Measurements from ENCODE around the gene ADAM17. TPM values are rescaled to one million over a fixed set of nuclear protein-coding genes. Genes with fewer than 3 reads are reported as not detected.
"Not testable (repeated sequence)": the region's sequence is repeated elsewhere in the genome, so short reads cannot be mapped to it uniquely, and the experiment has no call there.

The ADAM17 gene
- total RNA-seq, 1 donor, result 59.2 TPM

DNA sequence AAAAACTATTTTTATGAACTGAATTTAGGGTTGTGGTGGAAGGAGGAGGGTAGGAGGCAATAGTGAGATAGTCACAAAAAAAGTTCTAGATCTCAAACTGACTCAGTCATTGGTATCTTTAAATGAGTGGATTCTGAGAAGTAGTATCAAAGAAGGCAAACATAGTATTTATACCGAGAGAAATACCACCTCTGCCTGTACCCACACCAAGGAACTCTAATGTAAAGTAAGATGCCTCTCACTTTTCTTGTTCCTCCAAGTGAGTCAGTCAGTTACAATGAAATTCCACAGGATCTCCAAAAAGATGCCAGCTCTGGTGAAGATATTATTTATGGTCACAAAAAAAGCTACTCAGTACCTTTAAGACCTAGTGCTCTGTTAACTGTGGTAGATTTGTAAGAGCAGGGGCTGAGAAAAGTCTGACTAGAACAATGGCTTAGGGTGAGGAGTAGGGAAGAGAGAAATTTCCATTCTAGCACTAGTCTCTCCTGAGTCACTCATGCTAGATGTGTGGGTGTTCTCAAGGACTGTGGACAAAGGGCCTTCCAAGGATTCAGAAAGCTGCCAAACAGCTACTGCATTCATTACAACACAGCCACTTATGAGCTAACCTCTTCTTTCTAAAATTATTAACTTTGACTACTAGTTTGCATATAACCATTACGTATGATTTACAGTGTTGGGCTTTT is 38.9 kb upstream of the ADAM17 start:
- TF ChIP-seq, protein P1, sequence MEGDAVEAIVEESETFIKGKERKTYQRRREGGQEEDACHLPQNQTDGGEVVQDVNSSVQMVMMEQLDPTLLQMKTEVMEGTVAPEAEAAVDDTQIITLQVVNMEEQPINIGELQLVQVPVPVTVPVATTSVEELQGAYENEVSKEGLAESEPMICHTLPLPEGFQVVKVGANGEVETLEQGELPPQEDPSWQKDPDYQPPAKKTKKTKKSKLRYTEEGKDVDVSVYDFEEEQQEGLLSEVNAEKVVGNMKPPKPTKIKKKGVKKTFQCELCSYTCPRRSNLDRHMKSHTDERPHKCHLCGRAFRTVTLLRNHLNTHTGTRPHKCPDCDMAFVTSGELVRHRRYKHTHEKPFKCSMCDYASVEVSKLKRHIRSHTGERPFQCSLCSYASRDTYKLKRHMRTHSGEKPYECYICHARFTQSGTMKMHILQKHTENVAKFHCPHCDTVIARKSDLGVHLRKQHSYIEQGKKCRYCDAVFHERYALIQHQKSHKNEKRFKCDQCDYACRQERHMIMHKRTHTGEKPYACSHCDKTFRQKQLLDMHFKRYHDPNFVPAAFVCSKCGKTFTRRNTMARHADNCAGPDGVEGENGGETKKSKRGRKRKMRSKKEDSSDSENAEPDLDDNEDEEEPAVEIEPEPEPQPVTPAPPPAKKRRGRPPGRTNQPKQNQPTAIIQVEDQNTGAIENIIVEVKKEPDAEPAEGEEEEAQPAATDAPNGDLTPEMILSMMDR (IDR thresholded peaks at IDR 0.05; ENCODE audit: insufficient read depth, low read depth, low read length), result no peak
- DNase-seq (ENCODE audit: low read depth), result peak; percentile 76
- no peak overlapping the region for H3K4me3 ChIP-seq (ENCODE audit: low read depth, low read length)

DNA sequence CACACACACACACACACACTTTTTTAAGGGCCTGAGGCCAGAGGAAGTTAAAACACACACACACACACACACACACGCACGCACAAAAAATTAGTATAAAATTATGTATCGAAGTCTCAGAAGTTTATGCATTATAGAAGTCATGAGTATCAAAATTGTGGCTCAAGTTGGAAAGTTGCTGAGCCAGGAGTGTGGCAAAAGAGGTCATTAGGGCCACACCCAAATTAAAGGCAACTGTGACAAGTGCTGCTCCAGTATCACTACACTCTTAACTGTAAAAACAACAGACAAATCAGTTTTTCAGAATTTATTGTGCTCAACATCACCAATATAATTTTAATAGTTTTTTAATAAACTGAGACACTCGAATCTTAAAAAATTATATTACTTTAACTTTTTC is 38.3 kb upstream of the ADAM17 start:
- TF ChIP-seq, protein P1 (IDR thresholded peaks at IDR 0.05; ENCODE audit: insufficient read depth, low read depth, low read length), result no peak
- DNase-seq (ENCODE audit: low read depth), result no peak
- no peak overlapping the region for H3K4me3 ChIP-seq (ENCODE audit: low read depth, low read length)

DNA sequence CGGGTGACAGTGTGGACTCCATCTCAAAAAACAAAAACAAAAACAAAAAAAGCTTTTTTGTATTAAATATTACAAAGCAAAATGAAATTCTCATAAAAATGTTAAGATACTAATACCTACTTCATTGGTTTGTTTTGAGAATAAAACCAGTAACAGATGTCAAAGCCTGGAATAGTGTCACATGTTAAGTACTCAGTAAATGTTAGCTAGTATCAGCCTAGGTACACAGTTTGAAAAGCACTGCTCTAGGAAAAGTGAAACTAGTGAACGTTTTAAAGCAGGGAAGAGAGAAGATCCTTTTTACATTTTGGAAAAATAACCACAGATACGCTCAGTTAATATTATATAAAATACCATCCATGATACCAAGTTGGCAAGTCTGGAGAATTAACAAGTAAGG is 37.1 kb upstream of the ADAM17 start:
- TF ChIP-seq, protein P1 (IDR thresholded peaks at IDR 0.05; ENCODE audit: insufficient read depth, low read depth, low read length), result no peak
- DNase-seq (ENCODE audit: low read depth), result peak; percentile 51
- no peak overlapping the region for H3K4me3 ChIP-seq (ENCODE audit: low read depth, low read length)

DNA sequence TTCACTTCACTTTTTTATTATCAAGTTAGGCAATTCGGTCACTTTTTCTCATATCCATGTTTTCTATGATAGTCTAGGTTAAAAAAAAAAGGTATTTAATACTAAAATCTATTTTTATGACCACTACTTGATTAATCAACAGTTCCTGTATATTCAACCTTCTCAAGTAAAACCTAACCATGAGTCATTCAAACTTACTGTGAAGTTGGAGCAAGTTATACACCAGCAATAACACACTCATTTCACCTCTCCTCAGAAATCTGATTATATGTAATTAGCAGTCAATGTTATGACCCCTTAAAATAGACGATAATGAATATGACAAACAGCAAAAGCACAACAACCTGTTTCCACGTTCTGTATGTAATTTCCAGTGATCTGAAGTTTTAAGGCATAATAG is 35.0 kb upstream of the ADAM17 start:
- DNase-seq (ENCODE audit: low read depth), result no peak
- TF ChIP-seq, protein P1 (IDR thresholded peaks at IDR 0.05; ENCODE audit: insufficient read depth, low read depth, low read length), result no peak
- no peak overlapping the region for H3K4me3 ChIP-seq (ENCODE audit: low read depth, low read length)

DNA sequence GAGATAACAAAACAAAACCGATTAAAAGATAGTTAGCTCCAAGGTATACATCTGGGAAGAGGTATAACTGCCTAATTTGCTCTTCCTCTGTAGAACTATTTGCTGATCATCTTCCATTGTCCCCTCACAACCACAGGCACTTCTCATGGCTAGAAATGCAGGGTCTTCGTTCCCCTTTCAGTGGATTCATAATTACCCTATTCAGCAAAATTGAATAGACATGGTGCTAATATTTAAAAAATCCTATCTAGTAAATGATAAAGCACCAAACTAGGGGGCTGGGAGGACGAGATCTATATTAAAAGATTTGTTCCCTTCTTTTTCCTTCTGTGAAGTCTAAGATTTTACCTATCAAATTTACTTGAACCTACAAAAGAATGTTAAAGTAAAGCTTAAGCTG is 30.8 kb upstream of the ADAM17 start:
- TF ChIP-seq, protein P1 (IDR thresholded peaks at IDR 0.05; ENCODE audit: insufficient read depth, low read depth, low read length), result no peak
- no peak overlapping the region for H3K4me3 ChIP-seq (ENCODE audit: low read depth, low read length)
- DNase-seq (ENCODE audit: low read depth), result no peak

DNA sequence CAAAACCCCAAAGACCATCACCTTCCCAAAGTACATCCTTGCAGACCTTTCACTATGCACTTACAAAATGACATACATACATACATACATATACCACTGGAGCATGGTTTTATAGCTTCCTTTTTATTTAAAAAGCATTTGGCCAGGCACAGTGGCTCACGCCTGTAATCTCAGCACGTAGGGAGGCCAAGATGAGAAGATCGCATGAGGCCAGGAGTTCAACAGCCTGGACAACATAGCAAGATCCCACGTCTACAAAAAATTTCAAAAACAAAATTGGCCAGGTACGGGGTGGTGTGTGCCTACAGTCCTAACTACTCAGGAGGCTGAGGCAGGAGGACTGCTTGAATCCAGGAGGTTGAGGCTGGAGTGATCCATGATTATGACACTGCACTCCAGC is 29.9 kb upstream of the ADAM17 start:
- DNase-seq (ENCODE audit: low read depth), result no peak
- TF ChIP-seq, protein P1 (IDR thresholded peaks at IDR 0.05; ENCODE audit: insufficient read depth, low read depth, low read length), result no peak
- H3K4me3 ChIP-seq (ENCODE audit: low read depth, low read length), result no peak overlapping the region

DNA sequence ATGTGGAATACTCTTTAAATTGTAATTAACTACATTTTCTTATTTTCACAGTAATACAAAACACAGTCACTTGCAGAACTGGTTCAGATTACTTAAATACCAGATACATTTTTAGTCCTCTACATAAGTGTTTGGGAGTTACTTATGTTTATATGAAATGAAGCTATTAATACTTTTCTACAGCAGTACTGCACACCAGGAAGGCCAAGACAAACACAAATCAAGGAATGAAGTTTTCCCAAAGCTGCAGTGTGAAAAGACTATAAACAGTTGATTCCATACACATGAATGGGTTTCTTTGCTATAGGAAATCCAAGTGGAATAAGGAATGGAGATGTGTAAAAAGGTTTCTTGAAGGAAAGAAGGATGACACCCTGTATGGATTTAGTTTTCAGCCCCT is 29.3 kb upstream of the ADAM17 start:
- not testable (repeated sequence) for DNase-seq (ENCODE audit: low read depth); H3K4me3 ChIP-seq (ENCODE audit: low read depth, low read length)
